Stimulated activated CD8-positive, alpha-beta memory T cell treated with anti-CD3 and anti-CD28 coated beads, Interleukin-7, amount 100 ng/mL, for 4 hours (primary cell): Measurements from ENCODE around the gene NLRC4.
"Not testable (repeated sequence)": the region's sequence is repeated elsewhere in the genome, so short reads cannot be mapped to it uniquely, and the experiment has no call there.

Experiments used
- DNase-seq, 2 donors: peaks; one replicate each; pipeline ENCODE4 v3.0.0-alpha.2; 2020; ENCODE audit warnings: low read depth in 2 of 2

The NLRC4 gene

DNA sequence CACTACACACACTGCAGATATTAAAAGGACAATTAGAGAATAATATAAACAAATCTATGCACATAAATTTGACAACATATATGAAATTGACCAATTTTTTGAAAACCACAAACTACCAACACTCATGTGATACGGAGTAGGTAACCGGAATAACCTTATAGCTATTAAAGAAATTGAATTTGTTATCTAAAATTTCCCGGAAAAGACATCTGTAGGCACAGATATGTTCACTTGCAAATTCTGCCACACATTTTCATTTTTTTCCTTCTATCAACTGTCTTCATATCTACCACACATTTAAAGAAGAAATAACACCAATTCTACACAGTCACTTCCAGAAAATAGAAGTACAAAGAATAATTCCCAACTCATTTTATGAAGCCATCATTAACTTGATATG is 22.4 kb downstream of the NLRC4 start:
- DNase-seq: no peak

GRCh38 chr2:32237996-32238395 is 26.7 kb downstream of the NLRC4 start:
- no peak for DNase-seq

GRCh38 chr2:32237488-32237887 is 27.2 kb downstream of the NLRC4 start:
- no peak for DNase-seq

GRCh38 chr2:32235315-32235714 is 29.4 kb downstream of the NLRC4 start:
- DNase-seq: no peak

- DNase-seq: no peak
Observed at GRCh38 chr2:32231959-32232358, 32.7 kb downstream of the NLRC4 start.

DNA sequence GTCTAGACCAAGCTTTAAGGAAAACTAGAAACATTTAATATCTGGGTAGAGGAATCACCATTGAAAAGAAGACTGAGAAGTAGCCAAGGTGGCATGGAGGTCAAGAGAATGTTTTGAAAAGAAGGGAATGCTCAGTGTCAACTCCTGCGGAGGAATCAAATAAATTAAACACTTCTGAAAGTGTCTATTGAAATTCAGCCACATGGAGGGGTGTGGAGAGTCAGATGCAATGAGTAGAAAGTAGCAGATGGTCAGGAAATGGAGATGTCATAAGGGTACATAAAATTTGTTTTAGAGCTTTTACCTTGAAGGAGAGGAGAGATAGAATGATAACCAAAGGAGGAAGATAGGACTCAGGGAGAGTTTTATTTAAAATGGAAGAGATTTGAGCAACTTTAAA is 35.1 kb downstream of the NLRC4 start:
- no peak for DNase-seq

- DNase-seq: no peak
Observed at GRCh38 chr2:32228181-32228580, 36.5 kb downstream of the NLRC4 start.

DNA sequence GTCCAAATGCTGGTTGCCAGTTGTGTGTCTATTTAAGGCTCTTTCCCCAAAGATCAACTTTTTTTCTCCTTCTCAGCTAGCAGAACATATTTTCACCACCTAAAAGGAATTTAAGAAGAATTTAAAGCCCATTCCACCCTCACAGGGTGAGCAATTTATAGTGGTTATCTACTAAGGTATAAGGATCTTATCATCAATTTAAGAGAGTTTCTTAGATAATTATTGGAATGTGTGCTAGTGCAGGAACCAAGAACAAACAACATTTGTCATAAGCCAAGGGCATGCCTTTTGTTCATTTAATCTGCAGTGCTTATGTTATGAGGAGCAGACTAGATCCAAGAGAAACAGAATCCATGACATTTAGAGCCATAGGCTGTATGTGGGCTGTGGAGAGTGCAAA is 37.2 kb downstream of the NLRC4 start:
- DNase-seq: no peak

DNA sequence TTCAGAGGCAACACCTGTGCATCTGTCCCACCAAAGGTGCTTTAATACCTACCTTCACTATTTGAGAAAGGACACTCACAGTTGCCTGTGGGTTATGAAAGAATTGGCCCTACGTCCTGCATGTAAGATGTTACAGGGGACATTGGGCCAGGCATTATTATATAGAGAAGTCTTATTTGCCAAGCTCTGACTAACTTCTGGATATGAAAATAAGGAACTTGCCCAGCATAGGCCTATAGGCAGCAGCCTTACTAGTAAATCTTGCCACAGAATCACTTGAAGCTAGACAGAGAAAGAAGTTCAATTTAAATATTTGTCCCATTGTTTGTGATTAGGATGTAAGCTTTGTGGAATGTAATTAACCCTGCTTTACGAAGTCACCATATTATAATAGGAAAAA is 41.7 kb downstream of the NLRC4 start:
- no peak for DNase-seq

DNA sequence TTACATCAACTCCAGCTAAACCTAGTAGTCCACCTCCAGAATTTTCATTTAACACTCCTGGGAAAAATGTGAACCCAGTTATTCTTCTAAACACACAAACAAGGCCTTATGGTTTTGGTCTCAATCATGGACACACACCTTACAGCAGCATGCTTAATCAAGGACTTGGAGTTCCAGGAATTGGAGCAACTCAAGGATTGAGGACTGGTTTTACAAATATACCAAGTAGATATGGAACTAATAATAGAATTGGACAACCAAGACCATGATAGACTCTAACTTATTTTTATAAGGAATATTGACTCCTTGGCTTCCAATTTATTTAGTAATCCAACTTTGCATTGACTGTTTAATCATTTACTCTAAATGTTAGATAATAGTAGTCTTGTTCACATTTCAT is 44.2 kb downstream of the NLRC4 start:
- DNase-seq: no peak

DNA sequence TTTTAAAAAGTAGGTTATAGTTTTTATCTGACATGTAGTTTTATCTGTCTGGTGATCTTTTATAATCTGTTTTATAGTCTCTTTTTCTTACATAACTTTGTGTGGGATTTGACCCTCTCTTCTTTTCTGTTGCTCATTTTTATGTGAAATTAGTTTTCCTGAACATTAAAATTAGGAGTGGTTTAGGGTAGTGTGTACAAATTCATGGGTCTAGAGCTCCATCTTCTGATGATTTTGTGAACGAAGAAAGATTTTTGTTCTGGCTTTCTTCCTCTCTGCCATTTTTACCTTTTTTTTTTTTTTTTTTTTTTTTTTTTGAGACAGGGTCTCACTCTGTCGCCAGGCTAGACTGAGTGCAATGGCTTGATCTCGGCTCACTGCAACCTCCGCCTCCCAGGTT is 52.4 kb downstream of the NLRC4 start:
- no peak for DNase-seq

DNA sequence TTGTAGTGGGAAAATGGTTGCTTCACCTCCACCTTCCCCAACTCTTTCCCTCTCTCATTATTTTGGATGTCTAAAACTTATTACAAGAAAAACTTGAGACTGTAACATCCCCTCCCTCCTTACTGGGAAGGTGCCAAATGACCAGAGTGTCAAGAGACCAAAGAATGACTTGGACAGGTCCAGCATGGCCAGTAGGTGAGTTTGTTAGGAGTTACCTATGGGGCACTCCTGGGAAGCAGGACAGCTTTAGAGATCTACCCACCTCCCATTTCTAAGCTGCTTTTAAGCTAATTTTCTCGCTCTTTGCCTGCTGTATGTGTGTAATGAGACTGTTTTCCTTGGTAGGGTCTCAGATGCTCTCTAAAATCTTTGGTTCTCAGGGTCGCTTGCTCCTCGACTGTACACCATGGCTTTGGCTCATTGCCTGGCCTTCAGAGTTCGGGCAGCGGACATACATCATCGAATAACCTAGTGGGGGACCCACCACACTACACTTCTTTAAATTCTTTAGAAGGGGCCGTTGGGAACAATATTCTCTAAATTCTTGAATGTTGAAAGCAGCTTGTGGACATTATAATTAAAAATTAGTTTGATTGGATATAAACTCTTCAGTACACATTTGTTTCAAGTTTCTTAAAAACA is 53.8 kb downstream of the NLRC4 start:
- DNase-seq: no peak

- not testable (repeated sequence) for DNase-seq
Observed at GRCh38 chr2:32203428-32203827, 61.3 kb downstream of the NLRC4 start.

DNA sequence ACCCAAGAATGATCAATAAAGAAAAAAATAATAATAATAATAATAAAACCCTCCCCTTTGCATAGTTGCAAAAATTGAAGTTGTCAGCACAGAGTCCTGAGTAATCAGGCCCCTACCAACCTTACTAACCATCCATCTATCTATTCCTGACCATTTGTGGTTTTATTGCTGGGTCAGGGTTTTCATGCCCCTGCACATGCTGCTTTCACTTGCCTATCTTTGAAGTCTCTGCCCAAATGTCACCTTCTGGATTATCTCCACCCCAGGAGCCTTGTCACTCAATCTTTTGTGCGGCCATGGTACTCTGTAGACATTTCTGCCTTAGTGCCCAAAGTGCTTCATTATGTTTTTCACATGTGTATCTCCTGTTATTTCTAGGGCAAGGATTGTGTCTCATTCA is 63.9 kb downstream of the NLRC4 start:
- no peak for DNase-seq

- DNase-seq: no peak
Observed at GRCh38 chr2:32192418-32192817, 72.3 kb downstream of the NLRC4 start.

DNA sequence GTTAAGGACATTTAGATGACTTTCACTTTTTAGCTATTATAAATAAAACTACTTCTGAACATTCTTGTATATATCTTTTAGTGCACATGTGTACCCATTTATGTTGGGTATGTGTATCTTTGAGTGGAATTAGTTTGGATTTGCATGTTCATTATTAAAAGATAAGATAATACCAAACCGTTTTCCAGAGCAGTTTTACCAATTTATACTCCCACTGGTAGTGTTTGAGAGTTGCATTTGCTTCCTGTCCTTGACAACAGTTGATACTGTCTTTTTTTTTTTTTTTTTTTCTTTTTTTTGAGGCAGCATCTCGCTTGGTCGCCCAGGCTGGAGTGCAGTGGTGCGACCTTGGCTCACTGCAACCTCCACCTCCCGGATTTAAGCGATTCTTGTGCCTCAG is 75.7 kb downstream of the NLRC4 start:
- DNase-seq: no peak

GRCh38 chr2:32182667-32183066 is 82.0 kb downstream of the NLRC4 start:
- no peak for DNase-seq
